Uterus (tissue), 4 donors: Measurements from ENCODE around the gene DNAAF3. TPM values are rescaled to one million over a fixed set of nuclear protein-coding genes. Genes with fewer than 3 reads are reported as not detected.
"Not testable (repeated sequence)": the region's sequence is repeated elsewhere in the genome, so short reads cannot be mapped to it uniquely, and the experiment has no call there.

Experiments
- DNase-seq, 2 donors: peaks; one replicate each; pipeline ENCODE4 v3.0.0-alpha.2; 2019 to 2020
- H3K27ac ChIP-seq, 2 donors: fragments of 200-600 bp; sonication (generic); 1 replicate in 1 of 2; 2 replicates in 1 of 2; pipeline ENCODE4 v1.5.1; 2016 to 2018
- H3K27me3 ChIP-seq, 2 donors: fragments of 200-600 bp; sonication (generic); one replicate each; pipeline ENCODE4 v1.5.1; 2018 to 2019; ENCODE audit warnings: control low read depth in 1 of 2
- H3K36me3 ChIP-seq, 2 donors: fragments of 200-600 bp; sonication (generic); one replicate each; pipeline ENCODE4 v1.5.1; 2019; ENCODE audit warnings: control low read depth in 1 of 2
- H3K4me1 ChIP-seq, 2 donors: fragments of 200-600 bp; sonication (generic); one replicate each; pipeline ENCODE4 v1.5.1; 2018 to 2019; ENCODE audit warnings: control low read depth in 1 of 2
- H3K4me3 ChIP-seq, 2 donors: fragments of 200-600 bp; sonication (generic); 1 replicate in 1 of 2; 2 replicates in 1 of 2; pipeline ENCODE4 v1.5.1; 2018 to 2019; ENCODE audit warnings: mild to moderate bottlenecking in 1 of 2
- H3K9me3 ChIP-seq, 2 donors: fragments of 200-600 bp; sonication (generic); one replicate each; pipeline ENCODE4 v1.5.1; 2019; ENCODE audit warnings: control low read depth in 1 of 2
- POLR2A ChIP-seq, 2 donors: fragments of 450-650 bp; IDR thresholded peaks; one replicate each; pipeline ENCODE4 v1.6.1; 2016; ENCODE audit warnings: antibody characterized with exemption in 2 of 2, mild to moderate bottlenecking in 1 of 2, moderate library complexity in 1 of 2
- intact Hi-C: fragments of 100-400 bp; cut with DNase I; formaldehyde crosslinking; loops from one replicate; pipeline ENCODE4 v1.15.1; 2023; ENCODE audit warnings: low total_unique reads
- total RNA-seq, 4 donors: library from RNA; depleted of rRNA in 3 of 4; stranded (reverse); fragments of >200 nt in 3 of 4; gene quantifications; one replicate each; pipeline versions ENCODE4 v1.1.0 to v1.2.4, GENCODE V29; 2014 to 2023
- TF ChIP-seq, protein P1 (sequence below), 4 experiments: fragments of 200-600 bp in 2 of 4; fragments of 450-650 bp in 2 of 4; sonication (generic) in 2 of 4; IDR thresholded peaks; one replicate each; pipeline ENCODE4 v1.5.1; 2016 to 2019; ENCODE audit warnings: antibody characterized with exemption in 4 of 4, mild to moderate bottlenecking in 2 of 4, moderate library complexity in 1 of 4
- donor health status: DM: yes; HTN: yes; CAD: no.

Gene DNAAF3
- total RNA-seq, 4 donors from 2014 or later = 3.1 to 4.4 (median 3.9) TPM; not detected in 1

DNA sequence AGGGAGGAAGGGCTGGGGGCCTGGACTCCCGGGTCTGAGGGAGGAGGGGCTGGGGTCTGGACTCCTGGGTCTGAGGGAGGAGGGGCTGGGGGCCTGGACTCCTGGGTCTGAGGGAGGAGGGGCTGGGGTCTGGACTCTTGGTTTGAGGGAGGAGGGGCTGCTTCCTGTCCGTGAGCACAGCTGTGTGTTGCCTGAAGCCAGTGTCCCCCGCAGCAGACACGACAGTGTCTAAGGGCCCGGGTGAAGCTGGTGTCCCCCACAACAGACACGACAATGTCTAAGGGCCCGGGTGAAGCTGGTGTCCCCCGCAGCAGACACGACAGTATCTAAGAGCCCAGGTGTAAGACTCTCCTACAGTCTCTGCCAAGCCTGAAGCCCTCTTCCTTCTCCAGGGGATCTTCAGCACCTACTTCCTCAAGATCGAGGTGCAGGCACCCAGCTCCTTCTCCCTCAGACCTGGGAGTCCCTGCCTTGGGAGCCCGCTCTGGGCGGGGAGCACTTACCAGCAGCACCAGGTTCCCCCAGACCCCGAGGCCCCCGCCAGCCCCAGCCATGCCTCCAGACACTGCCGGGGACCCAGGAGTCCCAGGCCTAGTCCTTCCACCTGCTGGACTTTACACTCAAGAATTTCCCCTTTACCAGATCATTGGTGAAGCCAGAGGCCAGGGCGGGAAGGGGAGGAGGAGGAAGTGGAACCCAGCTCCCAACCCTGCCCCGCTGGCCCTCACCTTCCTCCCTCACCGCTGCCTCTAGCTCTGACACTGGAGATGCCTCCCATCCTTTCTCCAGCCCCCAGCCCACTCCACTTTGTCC lies 42.7 kb upstream of the DNAAF3 start, which contains the start of gene PTPRH:
Gene PTPRH, minus strand, starts transcription at position 622 of the 813 bp plus-strand sequence. Its CDS starts 68 bp downstream, at position 554.
- peaks cover 0 to 6% of the 10 kb centered on the region in 2 donors for H3K9me3 ChIP-seq
- H3K4me1 ChIP-seq = no peaks in the 10 kb centered on the region
- peak within 1 kb of the TSS in 1 of 2 donors; percentile 43 for H3K27ac ChIP-seq
- DNase-seq = no peak
- no peak within 1 kb of the TSS for H3K4me3 ChIP-seq
- intact Hi-C loops = no loop called here
- no peaks in the 10 kb centered on the region for H3K27me3 ChIP-seq
- TF ChIP-seq, protein P1, sequence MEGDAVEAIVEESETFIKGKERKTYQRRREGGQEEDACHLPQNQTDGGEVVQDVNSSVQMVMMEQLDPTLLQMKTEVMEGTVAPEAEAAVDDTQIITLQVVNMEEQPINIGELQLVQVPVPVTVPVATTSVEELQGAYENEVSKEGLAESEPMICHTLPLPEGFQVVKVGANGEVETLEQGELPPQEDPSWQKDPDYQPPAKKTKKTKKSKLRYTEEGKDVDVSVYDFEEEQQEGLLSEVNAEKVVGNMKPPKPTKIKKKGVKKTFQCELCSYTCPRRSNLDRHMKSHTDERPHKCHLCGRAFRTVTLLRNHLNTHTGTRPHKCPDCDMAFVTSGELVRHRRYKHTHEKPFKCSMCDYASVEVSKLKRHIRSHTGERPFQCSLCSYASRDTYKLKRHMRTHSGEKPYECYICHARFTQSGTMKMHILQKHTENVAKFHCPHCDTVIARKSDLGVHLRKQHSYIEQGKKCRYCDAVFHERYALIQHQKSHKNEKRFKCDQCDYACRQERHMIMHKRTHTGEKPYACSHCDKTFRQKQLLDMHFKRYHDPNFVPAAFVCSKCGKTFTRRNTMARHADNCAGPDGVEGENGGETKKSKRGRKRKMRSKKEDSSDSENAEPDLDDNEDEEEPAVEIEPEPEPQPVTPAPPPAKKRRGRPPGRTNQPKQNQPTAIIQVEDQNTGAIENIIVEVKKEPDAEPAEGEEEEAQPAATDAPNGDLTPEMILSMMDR (IDR thresholded peaks at IDR 0.05) = no peak
- no peak for TF ChIP-seq POLR2A (IDR thresholded peaks at IDR 0.05)
- H3K36me3 ChIP-seq = no peaks in the 10 kb centered on the region

DNA sequence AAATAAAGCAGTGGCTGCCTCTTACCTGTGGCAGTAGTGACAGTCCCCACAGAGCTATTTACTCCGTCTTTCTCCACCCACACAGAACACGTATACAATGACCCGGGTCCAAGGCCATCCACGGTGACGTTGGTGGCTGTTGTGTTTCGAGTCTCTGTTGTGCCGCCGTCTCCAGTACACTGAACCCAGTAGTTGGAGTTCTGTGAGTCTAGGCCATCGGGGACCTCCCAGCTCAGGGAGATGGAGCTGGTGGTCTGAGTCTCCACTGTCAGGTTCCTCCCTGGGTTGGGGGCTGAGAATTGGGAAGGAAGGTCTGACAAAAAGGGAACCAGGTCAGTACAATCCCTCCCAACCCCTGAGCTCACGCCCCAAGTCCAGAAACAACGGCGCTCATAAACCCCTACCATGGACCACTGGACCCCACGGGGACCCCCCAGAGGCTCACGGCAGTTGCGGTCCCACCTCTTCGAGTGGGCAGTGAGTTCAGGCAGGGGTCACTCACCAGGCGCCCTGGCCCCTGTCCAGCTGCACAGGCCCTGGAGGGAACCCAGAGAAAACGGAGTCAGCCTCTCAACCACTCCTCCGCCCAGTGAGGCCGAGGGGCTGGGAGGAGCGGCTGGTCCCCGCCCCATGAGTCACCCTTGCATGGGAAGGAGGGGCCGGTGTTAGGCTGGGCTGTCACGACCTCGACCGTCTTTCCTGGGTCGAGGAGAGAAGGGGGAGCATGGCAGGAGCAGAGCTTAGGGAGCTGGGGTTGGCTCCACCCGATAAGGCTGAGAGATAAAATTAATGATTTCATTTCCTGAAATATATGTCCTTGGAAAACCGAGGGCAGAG lies 40.5 kb upstream of the DNAAF3 start:
- H3K4me1 ChIP-seq = no peaks in the 10 kb centered on the region
- H3K9me3 ChIP-seq = no peaks in the 10 kb centered on the region
- TF ChIP-seq, protein P1 (IDR thresholded peaks at IDR 0.05) = no peak
- peak in 1 of 2 donors; percentile 25 for TF ChIP-seq POLR2A (IDR thresholded peaks at IDR 0.05)
- H3K27me3 ChIP-seq = no peaks in the 10 kb centered on the region
- no peaks in the 10 kb centered on the region for H3K36me3 ChIP-seq
- DNase-seq = peak; percentile 82 to 84
- intact Hi-C loops = no loop called here
- peak overlapping the region in 1 of 2 donors; percentile 51 for H3K27ac ChIP-seq
- peak overlapping the region; percentile 3 to 22 for H3K4me3 ChIP-seq

DNA sequence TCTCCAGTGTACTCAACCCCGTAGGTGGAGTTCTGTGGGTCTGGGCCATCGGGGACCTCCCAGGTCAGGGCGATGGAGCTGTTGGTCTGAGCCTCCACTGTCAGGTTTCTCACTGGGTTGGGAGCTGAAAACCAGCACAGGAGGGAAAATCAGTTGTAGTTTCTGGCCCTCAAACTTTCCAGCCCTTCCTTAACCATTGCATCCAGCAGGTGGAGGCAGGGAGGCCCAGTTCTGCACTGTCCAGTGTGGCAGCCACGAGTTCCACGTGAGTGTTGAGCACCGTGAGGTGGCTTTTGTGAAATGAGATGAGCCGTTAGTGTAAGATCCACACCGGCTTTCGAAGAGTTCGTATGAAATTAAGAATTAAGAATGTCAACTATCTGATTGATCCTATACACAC lies 35.8 kb upstream of the DNAAF3 start:
- intact Hi-C loops, H3K4me3 ChIP-seq, H3K9me3 ChIP-seq, H3K36me3 ChIP-seq, H3K27me3 ChIP-seq, H3K4me1 ChIP-seq, H3K27ac ChIP-seq, DNase-seq: not testable (repeated sequence)

DNA sequence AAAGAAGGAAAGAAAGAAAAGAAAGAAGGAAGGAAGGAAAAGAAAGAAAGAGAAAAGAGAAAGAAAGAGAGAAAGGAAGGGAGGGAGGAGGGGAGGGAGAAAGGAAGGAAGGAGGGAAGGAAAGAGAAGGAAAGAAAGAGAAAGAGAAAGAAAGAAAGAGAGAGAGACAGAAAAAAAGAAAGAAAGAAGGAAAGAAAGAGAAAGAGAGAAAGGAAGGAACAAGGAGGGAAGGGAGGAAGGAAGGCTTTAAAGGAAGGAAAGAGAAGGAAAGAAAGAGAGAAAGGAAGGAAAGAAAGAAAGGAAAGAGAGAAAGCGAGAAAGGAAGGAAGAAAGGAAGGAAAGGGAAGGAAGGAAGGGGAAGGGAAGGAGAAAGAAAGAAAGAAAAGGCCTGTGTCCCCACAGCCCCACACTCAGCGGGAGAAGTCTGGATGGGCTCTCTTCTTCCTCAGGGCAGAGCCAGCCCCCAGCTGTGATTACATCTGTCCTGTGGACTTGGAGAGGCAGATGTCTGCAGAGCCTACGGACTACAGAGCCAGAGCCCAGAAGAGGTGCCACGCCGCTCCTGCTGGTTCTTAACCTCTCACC lies 33.3 kb upstream of the DNAAF3 start:
- intact Hi-C loops = no loop called here
- no peak overlapping the region for H3K27ac ChIP-seq
- H3K27me3 ChIP-seq = no peaks in the 10 kb centered on the region
- no peaks in the 10 kb centered on the region for H3K4me1 ChIP-seq
- H3K36me3 ChIP-seq = no peaks in the 10 kb centered on the region
- H3K9me3 ChIP-seq = no peaks in the 10 kb centered on the region
- no peak for DNase-seq
- TF ChIP-seq, protein P1 (IDR thresholded peaks at IDR 0.05) = no peak
- TF ChIP-seq POLR2A (IDR thresholded peaks at IDR 0.05) = no peak
- no peak overlapping the region for H3K4me3 ChIP-seq

DNA sequence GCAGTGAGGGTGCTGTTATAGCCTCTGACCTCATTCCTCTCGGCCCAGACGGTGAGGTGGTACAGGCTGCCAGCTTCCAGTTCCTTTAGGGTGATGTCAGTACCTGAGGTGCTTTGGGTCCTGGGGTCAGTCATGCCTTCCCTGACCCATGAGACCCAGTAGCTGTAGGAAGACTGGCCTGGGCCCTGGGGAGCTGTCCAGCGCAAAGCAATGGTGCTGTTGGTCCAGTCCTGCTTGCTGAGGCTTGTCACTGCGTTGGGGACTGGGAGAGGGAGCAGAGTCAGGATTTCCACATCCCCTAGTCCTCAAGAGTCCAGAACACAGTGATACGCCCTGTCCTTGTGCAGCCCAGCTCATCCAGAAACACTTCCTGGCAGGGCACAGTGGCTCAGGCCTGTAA lies 32.2 kb upstream of the DNAAF3 start:
- H3K36me3 ChIP-seq = no peaks in the 10 kb centered on the region
- H3K4me1 ChIP-seq = no peaks in the 10 kb centered on the region
- no peak for TF ChIP-seq POLR2A (IDR thresholded peaks at IDR 0.05)
- TF ChIP-seq, protein P1 (IDR thresholded peaks at IDR 0.05) = no peak
- DNase-seq = no peak
- H3K4me3 ChIP-seq = no peak overlapping the region
- no peak overlapping the region for H3K27ac ChIP-seq
- intact Hi-C loops = no loop called here
- no peaks in the 10 kb centered on the region for H3K27me3 ChIP-seq
- H3K9me3 ChIP-seq = no peaks in the 10 kb centered on the region
